Measurements from ENCODE around the gene DDX39A. TPM values are rescaled to one million over a fixed set of nuclear protein-coding genes. Genes with fewer than 3 reads are reported as not detected.
"Not testable (repeated sequence)": the region's sequence is repeated elsewhere in the genome, so short reads cannot be mapped to it uniquely, and the experiment has no call there.

DDX39A gene
- total RNA-seq, result 210 and 211 TPM in 2 replicates

GRCh38 chr19:14419106-14419813 lies at the start of gene DDX39A:
DDX39A (minus strand) TSS chr19:14419341; CDS start chr19:14413220, 6,121 bp downstream.
- POLR2A ChIA-PET, result interaction anchor here (0.8 to 3.0 kb wide), 13 partner anchors 13 to 1267 kb away, joined by 3 to 28 read pairs (median 4); partner anchors contain the start of genes ADGRE5, DNAJB1 and PKN1
- H3K9me3 Mint-ChIP-seq, result no peaks in the 10 kb centered on the region
- intact Hi-C loops (cut with micrococcal nuclease), result loop anchor here (1.0 to 5.0 kb wide), 4 partner anchors 13 to 412 kb away; partner anchors contain the start of genes ASF1B and RFX1
- TF ChIP-seq CTCF (IDR thresholded peaks at IDR 0.05), result no peak
- ATAC-seq (ENCODE audit: low read depth) (peak; percentile 91), DNase-seq (peak; percentile 83)
- CTCF ChIA-PET, result interaction anchor here (0.7 to 1.8 kb wide), 2 partner anchors 12 to 71 kb away, joined by 3 to 14 read pairs; partner anchors contain the start of gene PKN1
- peaks cover 44% of the 10 kb centered on the region for H3K4me1 Mint-ChIP-seq
- H3K36me3 Mint-ChIP-seq (ENCODE audit: low read depth), result peaks cover 36% of the 10 kb centered on the region
- peak within 1 kb of the TSS; percentile 99 for H3K4me3 Mint-ChIP-seq
- H3K27me3 Mint-ChIP-seq, result no peaks in the 10 kb centered on the region
- peak within 1 kb of the TSS; percentile 99 for H3K27ac Mint-ChIP-seq

GRCh38 chr19:14467816-14468215 lies 48.7 kb upstream of the DDX39A start:
- ATAC-seq (ENCODE audit: low read depth) (no peak), DNase-seq (no peak)
- TF ChIP-seq CTCF (IDR thresholded peaks at IDR 0.05), result no peak
- H3K36me3 Mint-ChIP-seq (ENCODE audit: low read depth), result peaks cover 73% of the 10 kb centered on the region
- H3K27me3 Mint-ChIP-seq, result peaks cover 3% of the 10 kb centered on the region
- no peak overlapping the region for H3K4me3 Mint-ChIP-seq
- no peak overlapping the region for H3K27ac Mint-ChIP-seq
- ChIA-PET POLR2A (interaction anchor here (0.5 to 0.6 kb wide), 3 partner anchors 33 to 332 kb away, joined by 4 to 16 read pairs (median 6); no protein-coding TSS in a partner anchor), CTCF (no interaction called here)
- no peaks in the 10 kb centered on the region for H3K9me3 Mint-ChIP-seq
- intact Hi-C loops (cut with micrococcal nuclease), result no loop called here
- peaks cover 8% of the 10 kb centered on the region for H3K4me1 Mint-ChIP-seq

- no peak for DNase-seq
- ChIA-PET POLR2A (interaction anchor here (0.6 kb wide), 3 partner anchors 76 to 946 kb away, joined by 3 to 16 read pairs (median 3); no protein-coding TSS in a partner anchor), CTCF (no interaction called here)
- H3K4me1 Mint-ChIP-seq, result peaks cover 6% of the 10 kb centered on the region
- no peak overlapping the region for H3K27ac Mint-ChIP-seq
- intact Hi-C loops (cut with micrococcal nuclease), result no loop called here
- peaks cover 77% of the 10 kb centered on the region for H3K36me3 Mint-ChIP-seq (ENCODE audit: low read depth)
- H3K4me3 Mint-ChIP-seq, result no peak overlapping the region
- no peak for ATAC-seq (ENCODE audit: low read depth)
- TF ChIP-seq CTCF (IDR thresholded peaks at IDR 0.05), result no peak
- H3K9me3 Mint-ChIP-seq, result no peaks in the 10 kb centered on the region
- H3K27me3 Mint-ChIP-seq, result no peaks in the 10 kb centered on the region
Measured at GRCh38 chr19:14467391-14467790, 48.2 kb upstream of the DDX39A start.

- no peak for ATAC-seq (ENCODE audit: low read depth)
- H3K4me1 Mint-ChIP-seq, result no peaks in the 10 kb centered on the region
- ChIA-PET CTCF (no interaction called here), POLR2A (no interaction called here)
- no peak overlapping the region for H3K4me3 Mint-ChIP-seq
- no peaks in the 10 kb centered on the region for H3K27me3 Mint-ChIP-seq
- TF ChIP-seq CTCF (IDR thresholded peaks at IDR 0.05), result no peak
- H3K36me3 Mint-ChIP-seq (ENCODE audit: low read depth), result peaks cover 84% of the 10 kb centered on the region
- no peak for DNase-seq
- no peak overlapping the region for H3K27ac Mint-ChIP-seq
- intact Hi-C loops (cut with micrococcal nuclease), result no loop called here
- H3K9me3 Mint-ChIP-seq, result no peaks in the 10 kb centered on the region
Measured at GRCh38 chr19:14463747-14464146, 44.6 kb upstream of the DDX39A start.

GRCh38 chr19:14462401-14462800 lies 43.3 kb upstream of the DDX39A start:
- DNase-seq; POLR2A ChIA-PET; intact Hi-C loops (cut with micrococcal nuclease); ATAC-seq (ENCODE audit: low read depth); H3K9me3 Mint-ChIP-seq; H3K27me3 Mint-ChIP-seq; H3K4me1 Mint-ChIP-seq; H3K27ac Mint-ChIP-seq; H3K4me3 Mint-ChIP-seq; CTCF ChIA-PET: not testable (repeated sequence)
- peaks cover 84% of the 10 kb centered on the region for H3K36me3 Mint-ChIP-seq (ENCODE audit: low read depth)

Measured in activated B cell treated with CpG ODN at 0.5 μM for 24 hours (primary cell).